NCI-H748 (cell line): Measurements from ENCODE around the gene TMEM59L.

Source experiments
- DNase-seq: peaks from one replicate; lab custom pipeline; 2025; ENCODE audit not compliant: unreplicated experiment; lab: John Stamatoyannopoulos, UW

TMEM59L gene

GRCh38 chr19:18656337-18657086, 43.8 kb downstream of the TMEM59L start:
- no peak for DNase-seq

GRCh38 chr19:18657590-18658365, 45.1 kb downstream of the TMEM59L start:
- DNase-seq, result peak; percentile 24

GRCh38 chr19:18658366-18658855, 45.7 kb downstream of the TMEM59L start:
- no peak for DNase-seq

GRCh38 chr19:18659281-18660050, 46.8 kb downstream of the TMEM59L start:
- DNase-seq, result no peak

- DNase-seq, result no peak
These were observed 47.6 kb downstream of the TMEM59L start for GRCh38 chr19:18660051-18660910.

GRCh38 chr19:18660939-18661670, 48.4 kb downstream of the TMEM59L start:
- DNase-seq, result no peak

- DNase-seq, result no peak
These were observed 50.5 kb downstream of the TMEM59L start for GRCh38 chr19:18662972-18663732.

GRCh38 chr19:18663940-18664530, 51.4 kb downstream of the TMEM59L start:
- no peak for DNase-seq

GRCh38 chr19:18665771-18666202, 53.1 kb downstream of the TMEM59L start:
- no peak for DNase-seq

- DNase-seq, result no peak
These were observed 53.6 kb downstream of the TMEM59L start for GRCh38 chr19:18666317-18666716.

GRCh38 chr19:18666784-18667183, 54.1 kb downstream of the TMEM59L start:
- no peak for DNase-seq

- DNase-seq, result no peak
These were observed 55.0 kb downstream of the TMEM59L start for GRCh38 chr19:18667531-18668251.

- DNase-seq, result no peak
These were observed 55.6 kb downstream of the TMEM59L start for GRCh38 chr19:18668252-18668631.

- DNase-seq, result no peak
These were observed 56.3 kb downstream of the TMEM59L start for GRCh38 chr19:18668744-18669523.

GRCh38 chr19:18669524-18669817, 56.8 kb downstream of the TMEM59L start:
- DNase-seq, result no peak

- DNase-seq, result no peak
These were observed 57.2 kb downstream of the TMEM59L start for GRCh38 chr19:18669883-18670282.

- no peak for DNase-seq
These were observed 57.6 kb downstream of the TMEM59L start for GRCh38 chr19:18670312-18670711.
